HG03432 (cell line): ENCODE data around the gene PLXDC1.
A peak's percentile ranks its signal among the peaks of the same experiment; 100 is the strongest.

Experiments
- ATAC-seq: cut with Tn5 transposase; IDR thresholded peaks from one replicate; pipeline ENCODE4 v1.9.1; 2021; ENCODE audit warnings: mild to moderate bottlenecking, moderate library complexity; ENCODE audit not compliant: unreplicated experiment

Gene PLXDC1

GRCh38 chr17:39151150-39151942 is at the start of gene PLXDC1:
PLXDC1 (minus strand) TSS chr17:39151637; CDS start chr17:39151437, 200 bp downstream.
- no peak for ATAC-seq

DNA sequence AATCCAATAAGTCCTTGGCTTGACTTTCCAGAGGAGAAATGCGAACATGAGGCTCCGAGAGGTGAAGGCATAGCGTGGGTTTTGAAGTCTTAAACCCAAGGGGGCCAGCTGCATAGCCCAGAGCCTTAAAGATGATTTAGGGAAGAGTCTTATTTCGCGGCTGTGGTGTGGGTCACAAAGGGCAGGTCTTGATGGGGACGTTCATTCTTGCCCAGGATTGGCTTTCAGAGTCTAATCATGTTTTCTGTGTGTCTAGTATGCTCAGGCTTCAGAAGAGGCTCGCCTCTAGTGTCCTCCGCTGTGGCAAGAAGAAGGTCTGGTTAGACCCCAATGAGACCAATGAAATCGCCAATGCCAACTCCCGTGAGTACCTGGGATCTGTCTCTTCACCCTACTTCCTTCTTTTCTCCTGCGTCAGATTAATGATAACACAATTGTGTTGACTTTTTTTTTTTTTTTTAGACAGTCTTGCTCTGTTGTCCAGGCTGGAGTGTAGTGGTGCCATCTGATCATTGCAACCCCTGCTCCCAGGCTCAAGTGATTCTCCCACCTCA is 49.6 kb upstream of the PLXDC1 start:
- no peak for ATAC-seq

GRCh38 chr17:39200070-39200879 is 48.8 kb upstream of the PLXDC1 start, which contains the start of gene RPL19:
RPL19 (plus strand) TSS chr17:39200283; CDS start chr17:39200345, 62 bp downstream.
- peak; percentile 65 for ATAC-seq

DNA sequence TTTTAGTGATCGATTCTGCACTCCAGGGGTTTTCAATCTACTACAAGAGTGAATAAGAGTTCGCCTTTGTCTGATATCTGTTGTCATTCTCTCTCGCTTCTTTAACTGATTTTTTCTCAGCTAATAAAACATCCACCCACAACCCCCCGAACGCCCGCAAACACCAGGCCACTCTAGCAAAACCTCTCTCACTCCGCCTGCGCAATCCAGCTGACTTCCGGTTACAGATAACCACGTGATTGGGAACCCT is 48.3 kb upstream of the PLXDC1 start:
- peak; percentile 48 for ATAC-seq

GRCh38 chr17:39198186-39198566 is 46.7 kb upstream of the PLXDC1 start:
- ATAC-seq = no peak

- ATAC-seq = peak; percentile 41
Measured at GRCh38 chr17:39197380-39198185, 46.1 kb upstream of the PLXDC1 start, which contains the start of gene CACNB1. CACNB1 (minus strand) TSS chr17:39197669; CDS start chr17:39197495, 174 bp downstream.

- ATAC-seq = no peak
Measured at GRCh38 chr17:39196808-39197291, 45.4 kb upstream of the PLXDC1 start.

DNA sequence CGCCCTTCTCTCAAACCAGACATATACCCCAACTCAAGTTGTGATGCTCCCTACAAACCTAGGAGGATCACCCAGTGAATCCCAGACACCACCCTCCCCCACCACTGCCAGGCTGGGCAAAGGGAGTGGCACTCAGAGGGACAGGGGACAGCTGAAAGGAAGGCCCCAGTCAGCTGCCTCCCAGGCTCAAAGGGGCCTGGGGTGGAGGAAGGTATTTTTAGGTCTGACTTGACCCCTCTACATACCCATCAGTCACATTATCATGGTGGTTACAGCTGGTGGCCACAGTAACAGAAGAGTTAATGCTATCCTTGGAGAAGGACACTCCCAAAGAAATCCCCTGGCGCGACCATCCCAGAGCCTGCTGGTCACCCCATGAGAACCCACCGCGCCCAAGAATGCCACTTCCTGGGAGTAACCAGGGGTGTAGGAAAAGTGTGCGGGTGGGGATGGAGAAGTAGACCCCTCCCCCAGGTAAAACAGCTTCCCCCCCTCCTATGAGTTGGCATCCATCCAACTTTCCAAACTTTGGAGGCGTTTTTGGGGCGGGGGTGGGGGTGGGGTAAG is 44.9 kb upstream of the PLXDC1 start:
- no peak for ATAC-seq

- no peak for ATAC-seq
Measured at GRCh38 chr17:39195568-39196160, 44.2 kb upstream of the PLXDC1 start.

DNA sequence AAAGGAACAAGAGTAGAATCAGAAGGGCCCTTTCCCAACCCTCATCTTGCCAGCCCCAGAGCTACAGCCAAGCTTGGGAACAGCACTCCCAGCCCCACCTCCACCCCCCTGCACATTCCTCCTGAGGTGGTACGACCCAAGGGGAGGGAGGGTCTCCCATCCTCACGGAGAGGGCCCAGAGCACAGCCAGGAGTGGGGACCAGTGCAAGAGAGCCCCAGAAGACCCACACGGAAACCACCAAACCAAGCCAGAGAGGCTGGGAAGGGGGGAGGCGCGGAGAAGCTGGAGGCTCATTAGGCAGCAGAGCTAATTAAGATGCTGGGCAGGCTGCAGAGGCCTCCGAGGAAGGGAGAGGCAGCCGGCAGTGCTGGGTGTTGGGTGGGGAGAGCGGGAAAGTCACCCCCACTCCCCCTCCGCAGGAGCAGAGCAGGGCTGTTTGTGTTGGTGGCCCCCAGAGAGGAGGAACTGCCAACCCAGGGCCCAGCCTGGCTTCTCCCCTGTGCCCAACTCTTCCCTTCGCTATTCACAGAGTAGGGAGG is 43.6 kb upstream of the PLXDC1 start:
- ATAC-seq = no peak

DNA sequence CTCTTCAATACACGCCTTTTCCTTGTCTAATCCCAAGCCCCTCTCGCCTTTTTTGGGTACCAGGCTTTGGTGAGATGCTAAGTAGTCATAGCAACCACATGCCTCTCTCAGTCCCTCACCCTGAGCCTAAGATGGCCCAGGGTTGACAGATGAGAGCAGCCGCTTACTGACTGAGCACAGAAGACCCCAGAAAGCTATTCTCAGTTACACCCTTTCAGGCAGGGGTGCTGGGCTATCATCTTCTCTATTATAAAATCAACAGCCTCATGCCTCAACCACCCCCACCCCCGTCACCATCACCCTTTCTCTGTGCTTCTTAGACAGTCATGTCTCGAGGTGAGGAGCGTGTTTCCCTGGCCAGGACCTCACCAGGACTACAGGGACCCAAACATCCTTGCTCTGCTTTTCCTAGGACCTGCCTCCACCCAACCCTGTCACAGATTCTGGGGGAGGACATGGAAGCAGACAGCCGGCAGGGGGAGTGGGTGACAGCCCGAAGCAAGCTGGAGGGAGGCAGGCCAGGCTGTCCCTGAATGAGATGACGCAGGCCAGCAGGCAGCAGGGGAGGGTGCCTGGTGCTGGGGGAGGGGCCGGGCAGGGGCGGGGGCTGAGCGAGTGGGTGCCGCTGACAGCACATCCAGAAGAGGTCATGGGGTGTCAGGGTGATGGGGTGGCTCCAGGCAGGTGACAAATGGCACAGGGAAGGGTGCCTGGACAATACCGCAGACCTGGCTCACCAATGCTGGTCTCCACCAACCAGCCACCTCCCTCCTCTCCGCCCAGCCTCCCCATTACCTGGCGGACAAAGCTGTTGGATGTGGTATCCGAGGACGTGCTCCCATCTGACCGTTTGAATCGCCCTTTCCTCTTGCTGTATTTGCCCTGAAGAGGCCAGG is 42.9 kb upstream of the PLXDC1 start:
- no peak for ATAC-seq

GRCh38 chr17:39193346-39193745 is 41.9 kb upstream of the PLXDC1 start:
- ATAC-seq = no peak

GRCh38 chr17:39192901-39193300 is 41.5 kb upstream of the PLXDC1 start:
- no peak for ATAC-seq

- no peak for ATAC-seq
Measured at GRCh38 chr17:39191750-39192510, 40.5 kb upstream of the PLXDC1 start.

DNA sequence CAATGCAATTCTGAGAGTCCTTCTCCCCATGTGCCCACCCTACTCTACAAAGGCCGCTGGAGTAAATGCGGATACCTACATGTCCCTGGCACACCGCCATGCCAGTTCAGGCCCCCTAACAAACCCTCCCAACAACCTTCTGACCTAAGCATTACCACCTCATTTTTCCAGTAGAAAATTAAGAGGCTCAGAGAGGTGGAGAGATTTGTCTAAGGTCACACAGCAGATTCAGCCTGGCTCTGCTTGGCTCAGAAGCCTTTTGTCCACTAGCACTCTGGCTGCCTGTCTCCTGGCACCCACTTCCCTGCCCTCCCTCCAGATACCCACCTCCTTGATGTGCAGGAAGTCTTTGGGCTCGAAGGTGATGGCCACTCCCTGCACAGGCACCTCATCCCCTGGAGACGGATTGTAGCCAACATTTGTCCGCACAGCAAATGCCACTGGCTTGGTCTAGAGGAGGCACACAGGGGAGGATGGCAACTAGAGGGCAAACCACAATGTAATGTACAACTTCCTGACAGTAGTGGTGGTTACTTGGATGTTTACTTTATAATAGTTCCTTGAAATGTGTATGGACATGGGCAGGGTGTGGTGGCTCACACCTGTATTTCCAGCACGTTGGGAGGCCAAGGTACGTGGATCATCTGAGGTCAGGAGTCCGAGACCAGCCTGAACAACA is 35.9 kb upstream of the PLXDC1 start:
- no peak for ATAC-seq

DNA sequence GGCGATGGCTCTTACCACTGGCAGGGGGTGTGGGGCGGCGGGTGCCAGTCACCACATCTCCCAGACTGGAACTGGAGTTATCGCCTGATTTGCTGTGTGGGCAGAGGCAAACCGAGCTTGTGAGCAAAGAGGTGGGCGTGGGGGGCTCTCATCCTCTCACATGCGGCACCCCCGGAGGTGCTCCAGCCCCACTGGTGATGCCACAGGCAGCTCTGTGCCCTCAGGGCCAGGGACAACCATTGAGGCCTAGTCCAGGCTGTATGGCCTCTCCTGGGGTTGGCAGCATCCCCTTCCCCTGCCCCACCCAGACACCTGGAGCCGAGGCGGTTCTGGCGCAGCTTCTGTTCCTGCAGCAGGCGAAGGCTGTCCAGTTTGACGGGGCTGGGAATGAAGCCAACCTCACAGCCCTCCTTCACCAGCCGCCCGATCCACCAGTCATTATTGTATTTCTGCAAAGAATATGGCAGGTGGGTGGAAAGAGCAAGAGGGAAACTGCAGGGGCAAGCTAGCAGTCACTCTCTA is 35.1 kb upstream of the PLXDC1 start:
- no peak for ATAC-seq

GRCh38 chr17:39183720-39184119 is 32.3 kb upstream of the PLXDC1 start:
- no peak for ATAC-seq
